OCI-M2 (cell line): ENCODE results near the gene RPS13.
"Not testable (repeated sequence)": the region's sequence is repeated elsewhere in the genome, so short reads cannot be mapped to it uniquely, and the experiment has no call there.

ENCODE experiments used
- DNase-seq: peaks from one replicate; lab custom pipeline; 2025; ENCODE audit not compliant: unreplicated experiment; lab: John Stamatoyannopoulos, UW

The RPS13 gene

GRCh38 chr11:17077520-17078401, at the start of gene RPS13:
TSS of gene RPS13 (minus strand) at chr11:17077667. CDS start at chr11:17077641, 26 bp downstream.
- DNase-seq: peak; percentile 60

GRCh38 chr11:17121981-17122380, 44.5 kb upstream of the RPS13 start:
- DNase-seq: no peak

GRCh38 chr11:17117262-17117661, 39.8 kb upstream of the RPS13 start:
- DNase-seq: no peak

GRCh38 chr11:17116117-17116516, 38.6 kb upstream of the RPS13 start:
- no peak for DNase-seq

GRCh38 chr11:17107745-17108144, 30.3 kb upstream of the RPS13 start:
- DNase-seq: not testable (repeated sequence)

GRCh38 chr11:17105404-17106040, 28.1 kb upstream of the RPS13 start:
- DNase-seq: not testable (repeated sequence)

- DNase-seq: no peak
These were observed 25.0 kb upstream of the RPS13 start for GRCh38 chr11:17102462-17102861.

- no peak for DNase-seq
These were observed 21.2 kb upstream of the RPS13 start for GRCh38 chr11:17098658-17099057.

- DNase-seq: no peak
These were observed 20.6 kb upstream of the RPS13 start for GRCh38 chr11:17098038-17098437.

GRCh38 chr11:17085976-17086375, 8.5 kb upstream of the RPS13 start:
- not testable (repeated sequence) for DNase-seq

- no peak for DNase-seq
These were observed 287 bp downstream of the RPS13 start for GRCh38 chr11:17077240-17077519.

- DNase-seq: no peak
These were observed 789 bp downstream of the RPS13 start for GRCh38 chr11:17076517-17077239.

- DNase-seq: no peak
These were observed 2.0 kb downstream of the RPS13 start for GRCh38 chr11:17075506-17075905.

GRCh38 chr11:17073370-17074027, 4.0 kb downstream of the RPS13 start:
- no peak for DNase-seq

GRCh38 chr11:17067417-17067816, 10.1 kb downstream of the RPS13 start:
- DNase-seq: no peak

- DNase-seq: no peak
These were observed 10.8 kb downstream of the RPS13 start for GRCh38 chr11:17066691-17067090.

- no peak for DNase-seq
These were observed 14.1 kb downstream of the RPS13 start for GRCh38 chr11:17063171-17064002.

- DNase-seq: not testable (repeated sequence)
These were observed 26.3 kb downstream of the RPS13 start for GRCh38 chr11:17051146-17051545.

GRCh38 chr11:17048491-17048890, 29.0 kb downstream of the RPS13 start:
- not testable (repeated sequence) for DNase-seq

- DNase-seq: no peak
These were observed 30.8 kb downstream of the RPS13 start for GRCh38 chr11:17046690-17047089.
